ENCODE data around the gene CCDC24.

Gene CCDC24

DNA sequence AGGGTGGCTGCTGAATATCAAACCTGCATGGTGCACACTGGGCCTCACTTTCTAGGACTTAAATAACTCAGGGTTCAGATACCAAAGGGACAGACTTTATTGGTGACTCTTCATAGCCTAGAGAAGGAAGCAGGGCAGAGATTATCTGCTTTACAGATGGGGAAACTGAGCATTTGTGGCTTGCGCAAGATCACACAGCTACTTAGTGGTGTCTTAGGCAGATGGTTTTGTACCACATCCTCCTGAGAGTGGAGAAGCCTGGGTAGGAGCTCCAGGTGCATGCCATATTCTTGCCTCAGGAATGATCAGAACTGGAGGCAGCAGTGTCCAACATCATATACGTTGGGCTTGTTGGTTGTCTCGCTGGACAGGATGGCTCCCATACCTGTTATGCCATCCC is 28.4 kb upstream of the CCDC24 start:
- DNase-seq (ENCODE audit: low spot score), result no peak

DNA sequence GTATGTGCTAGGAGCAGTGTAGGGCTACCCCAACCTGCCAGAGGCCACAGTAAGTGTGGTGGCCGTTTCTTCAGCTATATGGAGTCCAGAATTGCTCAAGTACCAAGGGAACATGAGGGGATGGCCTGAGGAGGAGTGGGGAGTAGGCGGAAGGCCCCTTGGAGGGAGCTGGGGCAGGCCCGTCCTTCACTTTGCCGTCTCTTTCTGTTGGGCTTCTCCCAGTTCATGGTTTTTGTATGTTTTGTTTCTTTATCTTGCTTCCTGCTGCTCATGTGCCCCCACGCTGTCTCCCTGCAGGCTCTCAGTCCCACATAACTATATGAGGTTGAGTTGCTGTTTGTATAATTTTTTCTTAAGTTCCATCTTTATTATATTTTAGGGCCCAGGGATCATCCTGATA is 27.5 kb upstream of the CCDC24 start:
- DNase-seq (ENCODE audit: low spot score), result no peak

DNA sequence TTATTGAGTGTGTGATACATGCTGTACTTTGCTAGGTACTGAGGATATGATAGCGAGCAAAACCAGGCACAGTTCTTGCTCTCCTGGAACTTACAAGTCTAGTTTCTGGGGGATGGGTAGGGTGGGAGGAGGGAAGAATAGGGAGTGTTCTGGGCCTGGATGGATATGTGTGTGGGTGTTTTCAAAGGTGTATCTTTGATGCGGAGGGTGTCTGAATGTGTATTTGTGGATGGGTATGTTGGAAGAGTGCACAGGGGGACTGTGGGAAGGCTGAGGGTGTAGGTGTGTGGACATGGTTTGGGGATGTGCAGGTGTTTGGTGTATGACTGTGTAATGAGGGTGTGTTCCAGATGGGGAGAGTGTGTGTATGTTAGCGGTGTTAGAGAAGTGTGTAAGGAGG is 26.1 kb upstream of the CCDC24 start:
- no peak for DNase-seq (ENCODE audit: low spot score)

DNA sequence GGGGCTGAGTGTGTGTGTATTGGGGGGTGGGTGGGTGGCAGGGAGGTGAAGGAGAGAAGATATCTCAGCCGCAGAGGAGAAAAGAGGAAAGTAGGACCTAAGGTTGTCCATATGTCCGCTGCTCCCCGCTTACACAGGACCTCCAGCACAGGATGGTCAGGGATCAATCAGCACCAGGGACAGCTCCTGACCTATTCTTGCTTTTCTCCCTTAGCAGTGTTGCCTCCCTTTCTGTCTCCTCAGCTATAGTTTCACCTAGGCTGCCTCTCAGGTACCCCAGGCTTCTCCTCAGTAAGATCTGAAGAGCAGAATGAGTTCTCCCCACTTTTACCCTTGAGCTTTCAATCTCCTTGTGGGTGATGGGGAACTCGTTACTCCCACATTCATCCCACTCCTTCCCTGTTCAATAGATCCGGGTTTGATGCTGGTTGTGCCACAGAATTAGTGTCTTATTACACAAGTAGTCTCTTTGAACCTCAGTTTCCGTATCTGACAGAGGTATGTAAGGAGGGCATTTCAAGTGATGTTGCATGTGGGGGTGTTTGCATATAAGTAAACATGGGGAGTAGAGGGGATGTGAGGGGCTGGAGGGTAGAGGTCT is 23.0 kb upstream of the CCDC24 start:
- peak; percentile 37 for DNase-seq (ENCODE audit: low spot score)

DNA sequence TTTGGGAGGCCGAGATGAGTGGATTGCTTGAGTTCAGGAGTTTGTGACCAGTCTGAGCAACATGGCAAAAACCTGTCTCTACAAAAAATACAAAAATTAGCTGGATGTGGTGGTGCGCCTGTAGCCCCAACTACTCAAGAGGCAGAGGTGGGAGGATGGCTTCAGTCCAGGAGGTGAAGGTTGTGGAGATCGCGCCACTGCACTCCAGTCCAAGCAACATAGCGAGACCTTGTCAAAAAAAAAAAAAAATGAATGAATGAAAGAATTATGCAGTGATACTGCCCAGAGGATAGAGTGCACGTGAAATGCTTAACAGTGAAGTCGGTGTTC is 22.0 kb upstream of the CCDC24 start:
- no peak for DNase-seq (ENCODE audit: low spot score)

DNA sequence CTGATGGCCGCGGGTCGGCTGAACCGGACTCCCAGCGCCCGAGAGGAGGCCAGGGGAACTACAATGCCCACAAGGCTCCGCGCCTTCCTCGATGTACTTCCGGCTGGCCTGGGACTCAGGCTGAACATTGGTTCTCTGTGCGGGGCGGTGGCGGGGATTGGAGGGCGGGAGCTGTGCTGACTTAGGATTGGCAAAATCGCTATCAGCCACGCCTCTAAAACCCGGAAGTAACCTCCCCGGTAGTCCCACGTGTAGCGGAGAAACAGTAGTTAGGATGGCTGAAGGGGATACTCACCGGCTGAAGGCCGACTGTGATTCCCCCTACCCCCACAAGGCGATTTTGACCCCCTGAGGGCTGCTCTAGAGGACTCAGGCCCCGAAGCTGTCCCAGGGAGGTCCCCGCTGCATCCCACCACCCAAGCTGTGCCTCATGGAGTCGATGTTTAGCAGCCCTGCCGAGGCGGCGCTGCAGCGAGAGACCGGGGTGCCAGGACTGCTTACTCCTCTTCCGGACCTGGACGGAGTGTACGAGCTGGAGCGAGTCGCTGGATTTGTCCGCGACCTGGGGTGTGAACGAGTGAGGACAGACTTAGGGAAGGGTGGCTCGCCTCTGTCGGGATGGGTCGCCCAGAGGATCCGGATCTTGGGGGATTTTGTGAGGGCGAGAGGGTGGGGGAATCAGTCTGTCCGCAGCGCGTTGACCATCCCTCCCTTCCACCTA is 21.5 kb upstream of the CCDC24 start, which contains the start of gene DPH2:
DPH2 (plus strand) TSS at position 265 of the 721 bp plus-strand sequence; CDS start at position 431, 166 bp downstream.
- DNase-seq (ENCODE audit: low spot score), result peak; percentile 99

DNA sequence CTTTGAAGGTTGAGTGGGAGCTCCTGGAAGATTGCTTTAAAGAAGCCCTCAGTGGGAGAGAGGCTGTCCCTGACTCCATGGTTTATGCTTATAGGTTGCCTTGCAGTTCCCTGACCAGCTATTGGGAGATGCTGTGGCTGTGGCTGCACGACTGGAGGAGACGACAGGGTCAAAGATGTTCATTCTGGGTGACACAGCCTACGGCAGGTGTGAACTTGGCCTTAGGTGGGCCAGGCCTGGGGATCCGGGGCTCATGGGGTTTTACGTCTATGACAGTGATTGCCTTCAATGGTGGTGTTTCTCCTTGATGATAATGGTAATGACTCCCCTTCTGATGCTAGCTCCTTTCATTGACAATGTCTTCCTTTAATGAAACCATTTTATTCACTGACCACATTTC is 20.9 kb upstream of the CCDC24 start:
- DNase-seq (ENCODE audit: low spot score), result no peak

DNA sequence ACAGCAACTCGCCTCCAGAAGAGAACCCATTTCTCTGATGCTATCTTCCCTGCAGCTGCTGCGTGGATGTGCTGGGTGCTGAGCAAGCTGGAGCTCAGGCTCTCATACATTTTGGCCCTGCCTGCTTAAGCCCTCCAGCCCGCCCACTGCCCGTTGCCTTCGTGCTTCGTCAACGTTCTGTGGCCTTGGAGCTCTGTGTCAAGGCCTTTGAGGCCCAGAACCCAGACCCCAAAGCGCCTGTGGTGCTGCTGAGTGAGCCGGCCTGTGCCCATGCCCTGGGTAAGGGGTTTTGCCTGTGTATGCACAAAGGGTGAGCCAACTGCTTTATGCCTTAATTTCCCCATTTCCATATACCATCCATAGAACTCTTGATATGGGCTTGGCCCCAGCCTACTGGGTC is 20.5 kb upstream of the CCDC24 start:
- no peak for DNase-seq (ENCODE audit: low spot score)

DNA sequence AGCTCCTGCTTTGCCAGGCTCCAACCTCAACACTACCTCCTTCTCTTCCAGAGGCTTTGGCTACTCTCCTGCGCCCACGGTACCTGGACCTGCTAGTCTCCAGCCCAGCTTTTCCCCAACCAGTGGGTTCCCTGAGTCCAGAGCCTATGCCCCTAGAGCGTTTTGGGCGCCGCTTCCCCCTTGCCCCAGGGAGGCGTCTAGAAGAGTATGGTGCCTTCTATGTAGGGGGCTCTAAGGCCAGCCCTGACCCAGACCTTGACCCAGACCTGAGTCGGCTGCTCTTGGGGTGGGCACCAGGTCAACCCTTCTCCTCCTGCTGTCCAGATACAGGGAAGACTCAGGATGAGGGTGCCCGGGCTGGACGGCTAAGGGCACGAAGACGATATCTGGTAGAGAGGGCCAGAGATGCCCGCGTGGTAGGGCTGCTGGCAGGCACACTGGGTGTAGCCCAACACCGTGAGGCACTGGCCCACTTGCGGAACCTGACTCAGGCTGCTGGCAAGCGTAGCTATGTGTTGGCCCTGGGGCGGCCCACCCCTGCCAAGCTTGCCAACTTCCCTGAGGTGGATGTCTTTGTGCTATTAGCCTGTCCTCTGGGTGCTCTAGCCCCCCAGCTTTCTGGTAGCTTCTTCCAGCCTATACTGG is 19.9 kb upstream of the CCDC24 start:
- DNase-seq (ENCODE audit: low spot score), result no peak

DNA sequence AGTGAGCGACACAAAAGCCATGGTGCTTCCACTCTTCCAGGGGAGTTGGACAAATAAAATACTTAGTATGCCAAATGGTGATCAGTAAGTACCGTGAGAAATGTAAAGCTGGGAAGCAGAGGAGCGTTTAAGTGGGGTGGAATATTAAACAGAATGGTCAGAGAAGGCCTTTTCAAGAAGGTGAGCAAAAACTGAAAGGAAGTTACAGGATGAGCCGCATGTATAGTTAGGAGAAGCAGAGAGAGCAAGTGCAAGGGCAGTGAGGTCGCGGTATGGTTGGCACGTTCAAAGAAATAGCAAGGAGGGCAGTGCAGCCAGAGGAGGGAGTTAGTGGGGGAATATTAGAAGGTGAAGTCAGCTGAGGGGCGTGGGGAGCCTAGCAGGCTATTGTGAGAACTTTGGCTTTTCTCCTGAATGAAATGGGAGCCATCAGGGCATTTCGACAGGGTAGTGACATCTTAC is 17.4 kb upstream of the CCDC24 start:
- DNase-seq (ENCODE audit: low spot score), result no peak

DNA sequence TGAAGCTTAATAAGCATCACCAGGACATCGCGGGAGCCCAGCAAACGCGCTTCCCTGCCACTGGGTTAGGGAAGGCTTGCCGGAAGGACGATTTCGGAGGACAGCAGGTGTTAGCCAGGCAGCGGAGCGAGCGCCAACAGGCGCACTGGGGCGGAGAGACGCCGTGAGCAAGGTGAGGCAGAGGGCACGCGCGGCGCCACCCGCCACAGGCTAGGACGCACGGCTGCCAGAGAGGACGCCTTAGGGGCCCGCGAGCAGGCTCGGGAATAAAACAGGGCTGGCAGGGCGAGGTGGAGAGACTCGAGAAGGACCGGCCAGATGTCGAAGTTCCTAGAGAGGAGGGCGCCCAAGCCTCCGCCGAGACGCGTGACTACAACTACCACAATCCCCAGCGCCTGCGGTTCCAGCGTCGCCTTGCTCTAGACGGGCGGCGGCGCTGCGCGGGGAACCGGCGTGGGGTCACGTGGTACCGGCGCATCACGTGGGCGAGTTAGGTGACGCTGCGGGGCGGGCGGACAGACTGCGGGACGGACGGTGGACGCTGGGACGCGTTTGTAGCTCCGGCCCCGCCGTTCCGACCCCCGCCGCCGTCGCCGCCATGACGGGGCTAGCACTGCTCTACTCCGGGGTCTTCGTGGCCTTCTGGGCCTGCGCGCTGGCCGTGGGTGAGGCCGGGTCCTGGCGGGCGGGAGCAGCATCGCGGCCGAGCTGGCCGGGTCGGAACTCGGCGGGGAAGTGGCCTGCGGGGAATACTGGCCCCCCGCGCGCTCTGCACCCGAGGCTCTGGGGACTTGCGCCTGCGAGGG is 16.8 kb upstream of the CCDC24 start, which contains the start of gene ATP6V0B:
ATP6V0B (plus strand) TSS at position 518 of the 806 bp plus-strand sequence; CDS start at position 599, 81 bp downstream.
- DNase-seq (ENCODE audit: low spot score), result peak; percentile 97

DNA sequence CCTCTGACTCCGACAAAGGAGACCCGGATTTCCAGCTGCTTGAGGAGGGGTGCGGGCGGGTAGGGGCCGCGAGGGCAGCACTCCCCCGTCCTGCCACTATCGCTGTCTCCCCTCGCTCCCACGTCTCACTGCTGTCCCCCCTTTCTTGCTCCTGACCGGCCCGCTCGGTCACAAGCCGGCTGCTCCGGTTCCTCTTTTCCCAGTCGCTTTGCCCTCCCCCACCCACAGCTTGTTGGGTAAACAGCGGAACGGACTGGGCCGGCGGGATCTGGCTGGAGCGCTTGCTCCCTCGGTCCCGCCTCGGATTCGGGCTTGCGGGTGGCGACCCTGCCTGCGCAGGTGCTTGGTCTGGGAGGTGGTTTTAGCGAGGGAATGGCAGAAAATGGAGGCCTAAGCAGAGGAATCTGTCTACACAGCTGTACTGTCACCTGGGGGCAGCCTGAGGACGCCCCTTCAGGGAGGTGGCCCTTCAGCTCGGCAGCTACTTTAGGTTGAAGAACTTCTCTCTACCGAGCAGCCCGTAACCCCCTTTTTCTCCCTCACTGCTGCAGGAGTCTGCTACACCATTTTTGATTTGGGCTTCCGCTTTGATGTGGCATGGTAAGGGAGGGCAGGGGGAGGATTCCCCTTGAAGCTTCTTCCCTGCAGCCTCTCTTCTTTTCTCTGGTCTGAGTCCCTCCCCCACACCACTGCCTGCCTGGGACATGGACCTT is 16.0 kb upstream of the CCDC24 start:
- peak; percentile 38 for DNase-seq (ENCODE audit: low spot score)

DNA sequence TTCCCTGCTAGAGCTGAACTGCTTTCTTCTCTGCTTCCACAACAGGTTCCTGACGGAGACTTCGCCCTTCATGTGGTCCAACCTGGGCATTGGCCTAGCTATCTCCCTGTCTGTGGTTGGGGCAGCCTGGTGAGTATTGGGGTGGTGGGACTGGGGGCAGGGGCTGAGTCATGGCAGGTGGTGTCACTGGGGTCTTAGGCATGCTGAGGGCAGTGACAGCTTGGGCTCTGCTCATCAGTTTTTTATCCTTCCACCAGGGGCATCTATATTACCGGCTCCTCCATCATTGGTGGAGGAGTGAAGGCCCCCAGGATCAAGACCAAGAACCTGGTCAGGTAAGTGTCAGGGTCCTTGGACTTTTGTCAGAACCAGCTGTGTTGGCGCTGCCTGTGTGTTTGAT is 15.4 kb upstream of the CCDC24 start:
- no peak for DNase-seq (ENCODE audit: low spot score)

DNA sequence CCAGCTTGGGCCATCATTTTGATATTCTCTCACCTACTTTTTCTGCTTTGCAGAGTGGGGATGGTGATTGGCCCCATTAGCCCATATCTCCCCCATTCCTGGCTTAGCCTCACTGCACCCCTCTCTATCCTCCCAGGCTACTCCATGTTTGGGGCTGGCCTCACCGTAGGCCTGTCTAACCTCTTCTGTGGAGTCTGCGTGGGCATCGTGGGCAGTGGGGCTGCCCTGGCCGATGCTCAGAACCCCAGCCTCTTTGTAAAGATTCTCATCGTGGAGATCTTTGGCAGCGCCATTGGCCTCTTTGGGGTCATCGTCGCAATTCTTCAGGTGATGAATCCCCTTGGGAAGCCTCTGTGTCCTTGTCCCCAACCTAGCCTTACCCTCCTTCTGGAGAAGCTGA is 14.5 kb upstream of the CCDC24 start:
- DNase-seq (ENCODE audit: low spot score), result no peak

DNA sequence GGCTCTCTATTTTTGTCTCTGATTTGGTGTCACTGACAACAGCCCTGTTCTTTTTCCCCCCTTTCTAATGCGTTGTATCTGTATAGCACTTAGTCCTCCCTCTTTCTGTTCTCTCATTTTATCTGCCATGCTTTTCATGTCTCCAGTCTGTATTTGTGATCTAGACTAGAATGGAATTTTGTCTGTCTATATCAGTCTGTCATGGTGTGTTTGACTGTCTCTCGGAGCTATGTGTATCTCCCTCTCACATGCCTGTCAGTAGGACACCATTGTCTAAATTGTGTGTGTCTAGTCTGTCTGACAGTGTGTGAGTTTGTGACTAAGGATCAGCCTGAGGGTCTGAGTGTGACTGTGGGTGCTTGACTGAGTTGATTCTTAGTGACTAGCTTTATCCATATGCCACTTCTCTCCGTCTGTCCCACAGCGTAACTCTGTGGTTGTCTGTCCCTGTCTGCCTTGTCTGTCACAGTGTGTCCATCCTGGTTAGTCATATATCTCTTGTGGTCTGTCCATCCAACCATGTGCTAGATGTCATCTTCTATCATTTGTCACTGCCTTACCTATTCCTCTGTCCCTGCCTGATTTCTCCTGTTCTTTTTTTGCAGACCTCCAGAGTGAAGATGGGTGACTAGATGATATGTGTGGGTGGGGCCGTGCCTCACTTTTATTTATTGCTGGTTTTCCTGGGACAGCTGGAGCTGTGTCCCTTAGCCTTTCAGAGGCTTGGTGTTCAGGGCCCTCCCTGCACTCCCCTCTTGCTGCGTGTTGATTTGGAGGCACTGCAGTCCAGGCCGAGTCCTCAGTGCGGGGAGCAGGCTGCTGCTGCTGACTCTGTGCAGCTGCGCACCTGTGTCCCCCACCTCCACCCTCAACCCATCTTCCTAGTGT is 13.8 kb upstream of the CCDC24 start:
- DNase-seq (ENCODE audit: low spot score), result no peak

DNA sequence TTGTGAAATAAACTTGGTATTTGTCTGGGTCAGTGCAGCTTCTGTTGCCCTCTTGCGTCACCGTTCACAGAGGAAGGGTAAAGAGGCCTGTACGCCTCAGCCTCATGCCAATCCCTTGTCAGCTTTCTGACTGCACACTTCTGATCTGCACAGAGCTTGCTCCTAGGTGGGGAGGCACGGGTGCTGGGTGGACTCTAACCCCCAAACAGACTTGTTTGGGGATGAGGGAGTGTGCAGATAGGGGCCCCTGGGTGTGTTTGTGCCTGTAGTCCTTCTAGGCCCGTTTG is 13.2 kb upstream of the CCDC24 start:
- no peak for DNase-seq (ENCODE audit: low spot score)

DNA sequence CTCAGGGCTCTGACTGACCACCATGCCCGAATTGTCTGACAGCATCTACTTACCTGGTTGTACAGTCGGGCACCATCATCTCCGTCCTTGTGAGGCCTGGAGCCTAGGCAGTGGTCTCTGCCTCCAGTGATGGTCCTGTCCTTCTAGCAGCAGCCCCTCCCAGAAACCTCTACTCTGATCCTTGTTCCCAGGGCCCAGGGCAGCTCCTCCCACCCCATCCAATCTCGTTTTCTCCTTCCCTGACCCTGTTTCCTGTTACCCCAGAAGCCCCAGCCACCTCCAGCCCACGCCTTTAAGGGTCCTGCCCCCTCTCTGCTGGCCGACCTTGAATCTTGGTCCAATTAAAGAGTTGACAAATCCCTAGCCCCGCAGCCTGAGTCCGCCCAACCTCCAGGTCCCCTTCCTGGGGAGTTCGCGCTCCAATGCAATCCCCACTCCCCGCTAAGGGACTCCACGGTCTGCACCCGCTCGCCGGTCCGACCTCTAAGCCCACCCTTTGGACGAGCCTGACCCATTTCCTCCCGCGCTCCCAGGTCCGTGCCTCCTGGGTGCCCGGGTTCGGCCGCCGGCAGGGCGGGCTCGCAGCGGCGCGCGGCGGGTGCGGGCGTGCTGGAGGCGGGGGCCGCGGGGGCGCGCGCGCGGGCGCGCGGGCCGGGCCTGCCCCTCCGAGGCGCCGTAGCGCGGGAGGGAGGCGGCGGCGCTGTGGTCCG is 12.7 kb upstream of the CCDC24 start, which contains the start of gene B4GALT2:
B4GALT2 (plus strand) TSS at position 660 of the 710 bp plus-strand sequence. CDS start 1,951 bp downstream, outside the sequence.
- peak; percentile 76 for DNase-seq (ENCODE audit: low spot score)

DNA sequence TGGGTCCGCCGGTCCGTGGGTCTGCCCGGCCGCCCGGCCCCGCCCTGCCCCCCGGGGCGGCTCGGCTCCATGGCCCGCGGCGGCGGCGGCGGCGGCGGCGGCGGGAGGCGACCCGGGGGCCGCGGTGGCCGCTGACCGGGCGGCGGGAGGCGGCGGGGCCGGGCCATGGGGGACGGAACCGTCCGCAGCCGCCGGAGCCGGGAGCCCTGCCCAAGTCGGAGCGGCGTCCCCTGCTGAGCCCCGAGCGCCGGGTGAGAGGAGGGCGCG is 12.2 kb upstream of the CCDC24 start:
- no peak for DNase-seq (ENCODE audit: low spot score)

DNA sequence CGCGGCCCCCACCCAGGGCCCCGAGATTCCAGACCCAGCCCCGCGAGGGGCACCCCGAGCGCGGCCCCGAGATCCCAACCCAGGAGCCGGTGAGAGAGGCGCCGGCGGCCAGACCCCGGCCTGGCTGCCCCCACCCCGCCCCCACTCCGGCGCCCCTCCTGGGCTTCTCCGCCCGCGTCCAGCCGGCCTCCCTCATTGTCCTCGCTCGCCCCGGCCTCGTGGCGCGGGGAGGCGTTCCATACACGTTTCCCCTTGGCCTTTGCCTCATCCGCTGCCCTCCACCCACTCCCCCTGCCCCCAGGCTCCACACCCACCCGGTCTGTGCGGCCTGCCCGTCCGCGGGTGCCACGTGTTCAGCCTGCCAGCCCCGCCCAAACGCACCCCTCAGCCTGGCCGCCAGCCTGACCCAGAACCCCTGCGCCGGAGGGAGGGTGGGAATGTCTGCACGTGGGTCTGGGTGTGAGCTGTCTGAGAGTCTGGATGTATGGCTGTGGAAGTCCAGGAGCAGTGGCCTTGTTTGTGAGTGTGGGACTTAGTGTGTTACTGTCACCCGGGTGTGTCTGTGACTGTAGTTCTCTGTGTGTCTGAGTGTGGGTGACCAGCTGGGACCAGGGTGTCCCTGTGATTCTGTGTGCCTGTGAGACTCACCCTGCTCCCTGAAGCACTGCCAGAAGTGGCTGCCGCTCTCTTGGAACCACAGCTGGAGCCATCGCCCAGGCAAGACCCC is 11.7 kb upstream of the CCDC24 start:
- DNase-seq (ENCODE audit: low spot score), result peak; percentile 57

Measured in AG08395 (cell line).